Uterus (tissue), 4 donors: ENCODE results near the gene EIF4ENIF1. TPM values are rescaled to one million over a fixed set of nuclear protein-coding genes. Genes with fewer than 3 reads are reported as not detected.

Source experiments
- DNase-seq, 2 donors: peaks; one replicate each; pipeline ENCODE4 v3.0.0-alpha.2; 2019 to 2020
- H3K27ac ChIP-seq, 2 donors: fragments of 200-600 bp; sonication (generic); 1 replicate in 1 of 2; 2 replicates in 1 of 2; pipeline ENCODE4 v1.5.1; 2016 to 2018
- H3K27me3 ChIP-seq, 2 donors: fragments of 200-600 bp; sonication (generic); one replicate each; pipeline ENCODE4 v1.5.1; 2018 to 2019; ENCODE audit warnings: control low read depth in 1 of 2
- H3K36me3 ChIP-seq, 2 donors: fragments of 200-600 bp; sonication (generic); one replicate each; pipeline ENCODE4 v1.5.1; 2019; ENCODE audit warnings: control low read depth in 1 of 2
- H3K4me1 ChIP-seq, 2 donors: fragments of 200-600 bp; sonication (generic); one replicate each; pipeline ENCODE4 v1.5.1; 2018 to 2019; ENCODE audit warnings: control low read depth in 1 of 2
- H3K4me3 ChIP-seq, 2 donors: fragments of 200-600 bp; sonication (generic); 1 replicate in 1 of 2; 2 replicates in 1 of 2; pipeline ENCODE4 v1.5.1; 2018 to 2019; ENCODE audit warnings: mild to moderate bottlenecking in 1 of 2
- H3K9me3 ChIP-seq, 2 donors: fragments of 200-600 bp; sonication (generic); one replicate each; pipeline ENCODE4 v1.5.1; 2019; ENCODE audit warnings: control low read depth in 1 of 2
- CTCF ChIP-seq, 4 experiments: fragments of 200-600 bp in 2 of 4; fragments of 450-650 bp in 2 of 4; sonication (generic) in 2 of 4; IDR thresholded peaks; one replicate each; pipeline ENCODE4 v1.5.1; 2016 to 2019; ENCODE audit warnings: antibody characterized with exemption in 4 of 4, mild to moderate bottlenecking in 2 of 4, moderate library complexity in 1 of 4
- POLR2A ChIP-seq, 2 donors: fragments of 450-650 bp; IDR thresholded peaks; one replicate each; pipeline ENCODE4 v1.6.1; 2016; ENCODE audit warnings: antibody characterized with exemption in 2 of 2, mild to moderate bottlenecking in 1 of 2, moderate library complexity in 1 of 2
- intact Hi-C: fragments of 100-400 bp; cut with DNase I; formaldehyde crosslinking; loops from one replicate; pipeline ENCODE4 v1.15.1; 2023; ENCODE audit warnings: low total_unique reads
- total RNA-seq, 4 donors: library from RNA; depleted of rRNA in 3 of 4; stranded (reverse); fragments of >200 nt in 3 of 4; gene quantifications; one replicate each; pipeline versions ENCODE4 v1.1.0 to v1.2.4, GENCODE V29; 2014 to 2023
- donor health status: DM: yes; HTN: yes; CAD: no.

EIF4ENIF1 gene
- total RNA-seq, 4 donors from 2014 or later: 19.0 to 95.8 (median 47.3) TPM

- Histone ChIP-seq H3K9me3 (no peaks in the 10 kb centered on the region), H3K27me3 (no peaks in the 10 kb centered on the region), H3K4me3 (no peak overlapping the region), H3K36me3 (no peaks in the 10 kb centered on the region), H3K27ac (no peak overlapping the region), H3K4me1 (no peaks in the 10 kb centered on the region)
- TF ChIP-seq POLR2A (IDR thresholded peaks at IDR 0.05): no peak
- no peak for TF ChIP-seq CTCF (IDR thresholded peaks at IDR 0.05)
- intact Hi-C loops: no loop called here
- DNase-seq: no peak
These were observed 41.3 kb downstream of the EIF4ENIF1 start for GRCh38 chr22:31448382-31448781.

- DNase-seq: no peak
- intact Hi-C loops: no loop called here
- Histone ChIP-seq H3K36me3 (no peaks in the 10 kb centered on the region), H3K27ac (no peak overlapping the region), H3K4me3 (no peak overlapping the region), H3K27me3 (no peaks in the 10 kb centered on the region), H3K9me3 (no peaks in the 10 kb centered on the region), H3K4me1 (no peaks in the 10 kb centered on the region)
- TF ChIP-seq POLR2A (IDR thresholded peaks at IDR 0.05) (no peak), CTCF (IDR thresholded peaks at IDR 0.05) (no peak)
These were observed 42.3 kb downstream of the EIF4ENIF1 start for GRCh38 chr22:31447337-31447736.

- H3K4me1 ChIP-seq: no peaks in the 10 kb centered on the region
- intact Hi-C loops: no loop called here
These were observed 42.9 kb downstream of the EIF4ENIF1 start for GRCh38 chr22:31446767-31447166.

GRCh38 chr22:31446208-31446607 lies 43.4 kb downstream of the EIF4ENIF1 start:
- H3K36me3 ChIP-seq: no peaks in the 10 kb centered on the region
- no peak overlapping the region for H3K4me3 ChIP-seq
- H3K27ac ChIP-seq: no peak overlapping the region
- no peak for DNase-seq
- H3K4me1 ChIP-seq: no peaks in the 10 kb centered on the region
- intact Hi-C loops: no loop called here
- no peaks in the 10 kb centered on the region for H3K9me3 ChIP-seq
- no peaks in the 10 kb centered on the region for H3K27me3 ChIP-seq
- TF ChIP-seq CTCF (IDR thresholded peaks at IDR 0.05) (no peak), POLR2A (IDR thresholded peaks at IDR 0.05) (no peak)

More at GRCh38 chr22:31446767-31447166, 42.9 kb downstream of the EIF4ENIF1 start:
- TF ChIP-seq POLR2A (IDR thresholded peaks at IDR 0.05) (no peak), CTCF (IDR thresholded peaks at IDR 0.05) (no peak)
- Histone ChIP-seq H3K36me3 (no peaks in the 10 kb centered on the region), H3K4me3 (no peak overlapping the region), H3K9me3 (no peaks in the 10 kb centered on the region), H3K27me3 (no peaks in the 10 kb centered on the region), H3K27ac (no peak overlapping the region)
- DNase-seq: no peak

GRCh38 chr22:31445642-31446041 lies 44.0 kb downstream of the EIF4ENIF1 start:
- Histone ChIP-seq H3K36me3 (no peaks in the 10 kb centered on the region), H3K27ac (no peak overlapping the region), H3K9me3 (no peaks in the 10 kb centered on the region), H3K4me3 (no peak overlapping the region), H3K4me1 (no peaks in the 10 kb centered on the region), H3K27me3 (no peaks in the 10 kb centered on the region)
- TF ChIP-seq CTCF (IDR thresholded peaks at IDR 0.05) (no peak), POLR2A (IDR thresholded peaks at IDR 0.05) (no peak)
- intact Hi-C loops: no loop called here
- no peak for DNase-seq
